ENCODE data around the gene ARID3A.

The ARID3A gene

GRCh38 chr19:920051-920864 is 5.6 kb upstream of the ARID3A start:
- Histone ChIP-seq H3K4me3 (ENCODE audit: insufficient read depth, low read length, poor library complexity, severe bottlenecking) (no peak overlapping the region), H3K79me2 (ENCODE audit: insufficient read depth, low read length) (no peaks in the 10 kb centered on the region), H4K20me1 (ENCODE audit: low read depth, low read length) (no peaks in the 10 kb centered on the region), H3K27ac (ENCODE audit: low read depth, low read length) (no peak overlapping the region), H2AFZ (ENCODE audit: low read depth, low read length, severe bottlenecking) (no peak overlapping the region), H3K9ac (ENCODE audit: low read length) (no peak overlapping the region), H3K9me2 (replicated peaks; ENCODE audit: insufficient read depth, low read length) (no peaks in the 10 kb centered on the region), H3F3A (ENCODE audit: insufficient read depth) (peaks cover 4% of the 10 kb centered on the region; the same call in 1 of the 2 replicates), H3K27me3 (ENCODE audit: low read length) (no peaks in the 10 kb centered on the region), H3K9me3 (ENCODE audit: insufficient read depth, low read length) (no peaks in the 10 kb centered on the region), H3K4me2 (ENCODE audit: low read depth, low read length, poor library complexity, severe bottlenecking) (peak overlapping the region; percentile 36), H3K36me3 (ENCODE audit: low read length) (no peaks in the 10 kb centered on the region)
- TF ChIP-seq CTCF (IDR thresholded peaks at IDR 0.05; ENCODE audit: insufficient read depth, low read length, poor library complexity, severe bottlenecking): no peak
- no peak; the same call in 1 of the 2 replicates for TF ChIP-seq EZH2phosphoT487 (conservative IDR thresholded peaks at IDR 0.05; ENCODE audit: low read length)

GRCh38 chr19:924553-925086 is 1.2 kb upstream of the ARID3A start:
- H3K36me3 ChIP-seq (ENCODE audit: low read length): no peaks in the 10 kb centered on the region
- H3K27ac ChIP-seq (ENCODE audit: low read depth, low read length): no peak overlapping the region
- no peaks in the 10 kb centered on the region for H3K79me2 ChIP-seq (ENCODE audit: insufficient read depth, low read length)
- H4K20me1 ChIP-seq (ENCODE audit: low read depth, low read length): no peaks in the 10 kb centered on the region
- no peak for TF ChIP-seq EZH2phosphoT487 (conservative IDR thresholded peaks at IDR 0.05; ENCODE audit: low read length)
- TF ChIP-seq CTCF (IDR thresholded peaks at IDR 0.05; ENCODE audit: insufficient read depth, low read length, poor library complexity, severe bottlenecking): no peak
- H3K4me2 ChIP-seq (ENCODE audit: low read depth, low read length, poor library complexity, severe bottlenecking): peak overlapping the region; percentile 94
- H3K9ac ChIP-seq (ENCODE audit: low read length): peak overlapping the region; percentile 60
- peak overlapping the region; percentile 61 for H3K4me3 ChIP-seq (ENCODE audit: insufficient read depth, low read length, poor library complexity, severe bottlenecking)
- no peaks in the 10 kb centered on the region for H3K9me3 ChIP-seq (ENCODE audit: insufficient read depth, low read length)
- peak overlapping the region; percentile 80 for H2AFZ ChIP-seq (ENCODE audit: low read depth, low read length, severe bottlenecking)
- H3F3A ChIP-seq (ENCODE audit: insufficient read depth): peaks cover 4% of the 10 kb centered on the region; the same call in 1 of the 2 replicates
- H3K9me2 ChIP-seq (replicated peaks; ENCODE audit: insufficient read depth, low read length): no peaks in the 10 kb centered on the region
- H3K27me3 ChIP-seq (ENCODE audit: low read length): no peaks in the 10 kb centered on the region

GRCh38 chr19:925087-925525 is 729 bp upstream of the ARID3A start:
- Histone ChIP-seq H3K79me2 (ENCODE audit: insufficient read depth, low read length) (no peaks in the 10 kb centered on the region), H4K20me1 (ENCODE audit: low read depth, low read length) (no peaks in the 10 kb centered on the region), H2AFZ (ENCODE audit: low read depth, low read length, severe bottlenecking) (peak overlapping the region; percentile 80), H3F3A (ENCODE audit: insufficient read depth) (peaks cover 4% of the 10 kb centered on the region; the same call in 1 of the 2 replicates), H3K9me2 (replicated peaks; ENCODE audit: insufficient read depth, low read length) (no peaks in the 10 kb centered on the region), H3K27ac (ENCODE audit: low read depth, low read length) (0 out of 2 replicates have a peak overlapping the region, but pooled peaks have one; percentile 41), H3K4me2 (ENCODE audit: low read depth, low read length, poor library complexity, severe bottlenecking) (peak overlapping the region; percentile 94), H3K9ac (ENCODE audit: low read length) (peak overlapping the region; percentile 60), H3K9me3 (ENCODE audit: insufficient read depth, low read length) (no peaks in the 10 kb centered on the region), H3K4me3 (ENCODE audit: insufficient read depth, low read length, poor library complexity, severe bottlenecking) (peak overlapping the region; percentile 61), H3K27me3 (ENCODE audit: low read length) (no peaks in the 10 kb centered on the region), H3K36me3 (ENCODE audit: low read length) (no peaks in the 10 kb centered on the region)
- TF ChIP-seq EZH2phosphoT487 (conservative IDR thresholded peaks at IDR 0.05; ENCODE audit: low read length) (no peak), CTCF (IDR thresholded peaks at IDR 0.05; ENCODE audit: insufficient read depth, low read length, poor library complexity, severe bottlenecking) (no peak)
